H9 (cell line): ENCODE data around the gene DLG2. TPM values are rescaled to one million over a fixed set of nuclear protein-coding genes. Genes with fewer than 3 reads are reported as not detected.

ENCODE experiments used
- DNase-seq: peaks from one replicate; pipeline ENCODE4 v3.0.0-alpha.2; 2017
- H2AFZ ChIP-seq: one replicate; pipeline ENCODE4 v1.6.1; 2013; ENCODE audit warnings: mild to moderate bottlenecking, low read length, control low read depth, moderate library complexity
- H2AK5ac ChIP-seq: 2 replicates; pipeline ENCODE4 v1.6.1; 2013; ENCODE audit warnings: low read length, control low read depth, mixed read lengths; ENCODE audit not compliant: insufficient read length
- H2BK120ac ChIP-seq: one replicate; pipeline ENCODE4 v1.6.1; 2013; ENCODE audit warnings: low read depth, mild to moderate bottlenecking, low read length, control low read depth, inconsistent platforms; ENCODE audit not compliant: poor library complexity, severe bottlenecking
- H2BK12ac ChIP-seq: 2 replicates; pipeline ENCODE4 v1.6.1; 2013; ENCODE audit warnings: low read length, control low read depth, mixed read lengths, low read depth; ENCODE audit not compliant: insufficient read length
- H2BK15ac ChIP-seq: 2 replicates; pipeline ENCODE4 v1.6.1; 2013; ENCODE audit warnings: low read depth, low read length, control low read depth
- H2BK20ac ChIP-seq: one replicate; pipeline ENCODE4 v1.6.1; 2013; ENCODE audit warnings: low read depth, mild to moderate bottlenecking, low read length, control low read depth, inconsistent platforms; ENCODE audit not compliant: poor library complexity, severe bottlenecking
- H2BK5ac ChIP-seq: 2 replicates; pipeline ENCODE4 v1.6.1; 2013; ENCODE audit warnings: low read length, control low read depth, mixed read lengths; ENCODE audit not compliant: insufficient read length
- H3K14ac ChIP-seq: 2 replicates; pipeline ENCODE4 v1.6.1; 2013; ENCODE audit warnings: low read length, control low read depth; ENCODE audit not compliant: insufficient read depth
- H3K18ac ChIP-seq: 2 replicates; pipeline ENCODE4 v1.6.1; 2013; ENCODE audit warnings: low read depth, mild to moderate bottlenecking, mixed read lengths, low read length, control low read depth; ENCODE audit not compliant: insufficient read length
- H3K23ac ChIP-seq: 2 replicates; pipeline ENCODE4 v1.6.1; 2013; ENCODE audit warnings: low read length, control low read depth, mixed read lengths, low read depth; ENCODE audit not compliant: insufficient read length
- H3K23me2 ChIP-seq: 2 replicates; pipeline ENCODE4 v1.6.1; 2013; ENCODE audit warnings: low read depth, mild to moderate bottlenecking, mixed read lengths, low read length, control low read depth; ENCODE audit not compliant: insufficient read length, poor library complexity, severe bottlenecking
- H3K27ac ChIP-seq: 2 replicates; pipeline ENCODE4 v1.5.1; 2013; ENCODE audit warnings: low read length, control low read depth, mixed read lengths, low read depth; ENCODE audit not compliant: insufficient read length
- H3K27me3 ChIP-seq: 2 replicates; pipeline ENCODE4 v1.6.1; 2013; ENCODE audit warnings: low read length, control low read depth, inconsistent platforms; ENCODE audit not compliant: insufficient read depth
- H3K4ac ChIP-seq: 2 replicates; pipeline ENCODE4 v1.6.1; 2013; ENCODE audit warnings: low read depth, mild to moderate bottlenecking, control low read depth, inconsistent platforms, low read length, moderate library complexity
- H3K4me1 ChIP-seq: 2 replicates; pipeline ENCODE4 v1.6.1; 2013; ENCODE audit warnings: low read length, control low read depth, inconsistent platforms; ENCODE audit not compliant: insufficient read depth
- H3K4me2 ChIP-seq: 2 replicates; pipeline ENCODE4 v1.6.1; 2013; ENCODE audit warnings: low read length, control low read depth, mixed read lengths; ENCODE audit not compliant: insufficient read length, insufficient read depth
- H3K56ac ChIP-seq: 2 replicates; pipeline ENCODE4 v1.6.1; 2013; ENCODE audit warnings: low read depth, mild to moderate bottlenecking, mixed read lengths, low read length, control low read depth; ENCODE audit not compliant: insufficient read length
- H3K79me1 ChIP-seq: 2 replicates; pipeline ENCODE4 v1.6.1; 2013; ENCODE audit warnings: low read depth, mild to moderate bottlenecking, moderate library complexity, low read length, control low read depth, inconsistent platforms; ENCODE audit not compliant: insufficient read depth, poor library complexity, severe bottlenecking
- H3K79me2 ChIP-seq: 2 replicates; pipeline ENCODE4 v1.6.1; 2013; ENCODE audit warnings: low read length, control low read depth, inconsistent platforms; ENCODE audit not compliant: insufficient read depth
- H3K9ac ChIP-seq: 2 replicates; pipeline ENCODE4 v1.6.1; 2013; ENCODE audit warnings: low read length, control low read depth, mixed read lengths; ENCODE audit not compliant: insufficient read length; ENCODE audit errors: extremely low read depth
- H3K9me3 ChIP-seq: one replicate; pipeline ENCODE4 v1.6.1; 2013; ENCODE audit warnings: low read depth, low read length, inconsistent platforms; ENCODE audit not compliant: control insufficient read depth
- H3T11ph ChIP-seq: one replicate; pipeline ENCODE4 v1.6.1; 2013; ENCODE audit warnings: mild to moderate bottlenecking, low read length, control low read depth, inconsistent platforms
- H4K20me1 ChIP-seq: one replicate; pipeline ENCODE4 v1.6.1; 2013; ENCODE audit not compliant: control insufficient read depth, insufficient read length, insufficient read depth
- H4K5ac ChIP-seq: 2 replicates; pipeline ENCODE4 v1.6.1; 2013; ENCODE audit warnings: low read depth, mild to moderate bottlenecking, mixed read lengths, low read length, control low read depth; ENCODE audit not compliant: insufficient read length
- H4K8ac ChIP-seq: replicated peaks from 2 replicates; pipeline ENCODE4 v1.6.1; 2013; ENCODE audit warnings: low read length, control low read depth, mixed read lengths, low read depth; ENCODE audit not compliant: insufficient read length
- H4K91ac ChIP-seq: 2 replicates; pipeline ENCODE4 v1.6.1; 2013; ENCODE audit warnings: low read depth, mild to moderate bottlenecking, moderate library complexity, mixed read lengths, low read length, control low read depth; ENCODE audit not compliant: insufficient read length
- H3K27ac Mint-ChIP-seq, 3 experiments: 2 replicates in 2 of 3; 3 replicates in 1 of 3; pipeline ENCODE4 v1.8.0; 2020 to 2021; ENCODE audit warnings: mixed read lengths in 3 of 3, mild to moderate bottlenecking in 1 of 3, moderate library complexity in 1 of 3
- H3K27me3 Mint-ChIP-seq: 2 replicates; pipeline ENCODE4 v1.8.0; 2021; ENCODE audit warnings: low read depth, mild to moderate bottlenecking, moderate library complexity, mixed read lengths
- H3K36me3 Mint-ChIP-seq, 3 experiments: 2 replicates in 2 of 3; 3 replicates in 1 of 3; pipeline ENCODE4 v1.8.0; 2020 to 2021; ENCODE audit warnings: low read depth in 3 of 3, mixed read lengths in 3 of 3; ENCODE audit not compliant: insufficient read depth in 1 of 3
- H3K4me1 Mint-ChIP-seq, 2 experiments: 2 replicates each; pipeline ENCODE4 v1.8.0; 2020; ENCODE audit warnings: mixed read lengths in 2 of 2
- H3K4me3 Mint-ChIP-seq, 2 experiments: 2 replicates in 1 of 2; 3 replicates in 1 of 2; pipeline ENCODE4 v1.8.0; 2020 to 2021; ENCODE audit warnings: mild to moderate bottlenecking in 2 of 2, mixed read lengths in 2 of 2, moderate library complexity in 1 of 2
- H3K9me3 Mint-ChIP-seq, 2 experiments: 2 replicates in 1 of 2; 3 replicates in 1 of 2; pipeline ENCODE4 v1.8.0; 2020; ENCODE audit warnings: mild to moderate bottlenecking in 2 of 2, mixed read lengths in 2 of 2, moderate library complexity in 1 of 2
- WGBS: extraction: QIAGEN DNeasy Blood & Tissue Kit; methylation state at CpG from one replicate; pipeline ENCODE4 v1.1.7; 2013; ENCODE audit warnings: missing lambda C conversion rate, low lambda C conversion rate, mixed read lengths; ENCODE audit not compliant: insufficient read length; ENCODE audit errors: extremely low coverage; 5-methylcytosine and 5-hydroxymethylcytosine counted together
- total RNA-seq: library from RNA; stranded (reverse); gene quantifications from 2 replicates; pipeline ENCODE4 v1.2.1, GENCODE V29; 2021
- TF ChIP-seq, protein P1 (sequence below): fragments of 200-600 bp; sonication (generic); conservative IDR thresholded peaks from 3 replicates; pipeline ENCODE4 v1.8.0; 2021; ENCODE audit warnings: antibody characterized with exemption, mild to moderate bottlenecking

Gene DLG2
- total RNA-seq, 1 experiment from 2014 or later: 8.0 TPM

DNA sequence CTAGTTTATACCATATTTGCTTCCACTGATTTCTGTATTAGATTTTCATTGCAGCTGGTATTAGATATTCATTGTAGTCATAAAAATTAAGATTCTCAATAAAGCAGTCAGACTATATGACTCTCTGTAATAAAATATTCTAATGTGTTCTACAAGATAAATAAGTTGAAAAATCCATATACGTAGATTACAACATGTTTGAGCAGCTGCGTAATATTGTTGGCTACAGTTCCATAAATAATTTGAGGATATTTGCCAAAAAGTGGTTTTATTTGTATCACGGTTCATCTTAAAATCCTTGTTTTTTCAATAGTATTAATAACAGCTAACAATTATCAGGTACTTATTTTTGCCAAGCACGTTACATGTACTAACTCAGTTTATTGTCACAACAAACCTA, 1672.4 kb downstream of the DLG2 start:
- Mint-ChIP-seq H3K4me3 (no peak overlapping the region), H3K36me3 (peaks cover 0 to 2% (median 0%) of the 10 kb centered on the region in 3 experiments; a peak in 1 of 7 replicates), H3K27me3 (no peaks in the 10 kb centered on the region), H3K4me1 (peaks cover 10 to 14% of the 10 kb centered on the region in 2 experiments), H3K27ac (no peak overlapping the region), H3K9me3 (no peaks in the 10 kb centered on the region)
- Histone ChIP-seq H3K27ac (no peak overlapping the region), H2AK5ac (no peak overlapping the region), H2BK120ac (no peak overlapping the region), H3T11ph (no peak overlapping the region), H3K79me1 (no peaks in the 10 kb centered on the region), H3K4ac (no peak overlapping the region), H3K9ac (no peak overlapping the region), H3K4me1 (peaks cover 3% of the 10 kb centered on the region; the same call in 1 of the 2 replicates), H4K5ac (no peak overlapping the region), H4K91ac (no peak overlapping the region), H4K8ac (no peak overlapping the region), H2BK20ac (no peak overlapping the region), H3K56ac (no peak overlapping the region), H2BK15ac (no peak overlapping the region), H3K4me2 (no peak overlapping the region), H3K23me2 (no peaks in the 10 kb centered on the region), H3K14ac (no peak overlapping the region), H3K9me3 (no peaks in the 10 kb centered on the region), H2AFZ (no peak overlapping the region), H3K18ac (no peak overlapping the region), H2BK12ac (no peak overlapping the region), H2BK5ac (no peak overlapping the region), H3K79me2 (no peaks in the 10 kb centered on the region), H4K20me1 (no peaks in the 10 kb centered on the region), H3K27me3 (no peaks in the 10 kb centered on the region), H3K23ac (no peak overlapping the region)
- TF ChIP-seq, protein P1, sequence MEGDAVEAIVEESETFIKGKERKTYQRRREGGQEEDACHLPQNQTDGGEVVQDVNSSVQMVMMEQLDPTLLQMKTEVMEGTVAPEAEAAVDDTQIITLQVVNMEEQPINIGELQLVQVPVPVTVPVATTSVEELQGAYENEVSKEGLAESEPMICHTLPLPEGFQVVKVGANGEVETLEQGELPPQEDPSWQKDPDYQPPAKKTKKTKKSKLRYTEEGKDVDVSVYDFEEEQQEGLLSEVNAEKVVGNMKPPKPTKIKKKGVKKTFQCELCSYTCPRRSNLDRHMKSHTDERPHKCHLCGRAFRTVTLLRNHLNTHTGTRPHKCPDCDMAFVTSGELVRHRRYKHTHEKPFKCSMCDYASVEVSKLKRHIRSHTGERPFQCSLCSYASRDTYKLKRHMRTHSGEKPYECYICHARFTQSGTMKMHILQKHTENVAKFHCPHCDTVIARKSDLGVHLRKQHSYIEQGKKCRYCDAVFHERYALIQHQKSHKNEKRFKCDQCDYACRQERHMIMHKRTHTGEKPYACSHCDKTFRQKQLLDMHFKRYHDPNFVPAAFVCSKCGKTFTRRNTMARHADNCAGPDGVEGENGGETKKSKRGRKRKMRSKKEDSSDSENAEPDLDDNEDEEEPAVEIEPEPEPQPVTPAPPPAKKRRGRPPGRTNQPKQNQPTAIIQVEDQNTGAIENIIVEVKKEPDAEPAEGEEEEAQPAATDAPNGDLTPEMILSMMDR: no peak
- WGBS: no CpG with 5 or more reads among the region's 4 CpGs
- no peak for DNase-seq
